DND-41 (cell line): ENCODE data around the gene TMEM117.

Source experiments
- EZH2 ChIP-seq: IDR thresholded peaks from 3 replicates; pipeline ENCODE4 v1.6.1; 2012; ENCODE audit warnings: borderline replicate concordance, low read depth, mild to moderate bottlenecking, moderate library complexity, low read length, inconsistent platforms; ENCODE audit not compliant: severe bottlenecking
- TF ChIP-seq, protein P1 (sequence below): IDR thresholded peaks from 2 replicates; pipeline ENCODE4 v1.5.1; 2012; ENCODE audit warnings: borderline replicate concordance, low read length, moderate library complexity, mild to moderate bottlenecking; ENCODE audit not compliant: poor library complexity, severe bottlenecking; ENCODE audit errors: extremely low read depth

- TF ChIP-seq, protein P1, sequence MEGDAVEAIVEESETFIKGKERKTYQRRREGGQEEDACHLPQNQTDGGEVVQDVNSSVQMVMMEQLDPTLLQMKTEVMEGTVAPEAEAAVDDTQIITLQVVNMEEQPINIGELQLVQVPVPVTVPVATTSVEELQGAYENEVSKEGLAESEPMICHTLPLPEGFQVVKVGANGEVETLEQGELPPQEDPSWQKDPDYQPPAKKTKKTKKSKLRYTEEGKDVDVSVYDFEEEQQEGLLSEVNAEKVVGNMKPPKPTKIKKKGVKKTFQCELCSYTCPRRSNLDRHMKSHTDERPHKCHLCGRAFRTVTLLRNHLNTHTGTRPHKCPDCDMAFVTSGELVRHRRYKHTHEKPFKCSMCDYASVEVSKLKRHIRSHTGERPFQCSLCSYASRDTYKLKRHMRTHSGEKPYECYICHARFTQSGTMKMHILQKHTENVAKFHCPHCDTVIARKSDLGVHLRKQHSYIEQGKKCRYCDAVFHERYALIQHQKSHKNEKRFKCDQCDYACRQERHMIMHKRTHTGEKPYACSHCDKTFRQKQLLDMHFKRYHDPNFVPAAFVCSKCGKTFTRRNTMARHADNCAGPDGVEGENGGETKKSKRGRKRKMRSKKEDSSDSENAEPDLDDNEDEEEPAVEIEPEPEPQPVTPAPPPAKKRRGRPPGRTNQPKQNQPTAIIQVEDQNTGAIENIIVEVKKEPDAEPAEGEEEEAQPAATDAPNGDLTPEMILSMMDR, result no peak
- no peak for TF ChIP-seq EZH2
Measured at GRCh38 chr12:43979450-43979849, 143.6 kb downstream of the TMEM117 start.
